ENCODE data around the gene CTXND1.

CTXND1 gene

DNA sequence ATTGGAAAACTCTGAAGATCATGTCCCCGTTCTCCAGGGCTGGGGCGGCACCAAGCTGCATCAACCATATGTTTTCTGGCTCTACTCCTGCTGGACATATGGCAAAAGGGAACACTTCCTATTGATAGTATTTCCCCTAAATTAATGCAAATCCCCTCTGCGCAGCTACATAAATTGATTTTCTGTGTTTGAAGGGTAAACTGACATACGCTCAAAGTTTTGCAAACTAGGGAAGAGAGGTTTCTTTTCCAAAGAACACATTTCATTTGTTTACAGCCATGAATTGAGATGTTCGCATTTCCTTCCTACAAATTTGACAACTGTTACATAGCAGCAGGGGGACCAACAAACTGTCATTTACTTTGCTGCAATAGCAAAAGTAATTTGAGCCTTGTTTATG is 35.9 kb downstream of the CTXND1 start:
- H3K9me3 ChIP-seq (ENCODE audit: control insufficient read depth in 2 of 2, low read length in 2 of 2): no peaks in the 10 kb centered on the region
- no peaks in the 10 kb centered on the region for H3K27me3 ChIP-seq (ENCODE audit: control insufficient read depth in 2 of 2, insufficient read depth in 2 of 2, low read length in 2 of 2)
- no peaks in the 10 kb centered on the region for H3K4me1 ChIP-seq (ENCODE audit: control insufficient read depth in 2 of 2, insufficient read depth in 2 of 2, low read length in 2 of 2)
- H3K36me3 ChIP-seq (ENCODE audit: control insufficient read depth in 2 of 2, insufficient read depth in 2 of 2, low read length in 2 of 2): no peaks in the 10 kb centered on the region
- no peak overlapping the region for H3K4me3 ChIP-seq (ENCODE audit: low read length in 2 of 2)
- H3K27ac ChIP-seq (ENCODE audit: low read depth in 2 of 2, low read length in 2 of 2): no peak overlapping the region
- H3K9ac ChIP-seq (ENCODE audit: low read depth in 1 of 2, low read length in 2 of 2): no peak overlapping the region

DNA sequence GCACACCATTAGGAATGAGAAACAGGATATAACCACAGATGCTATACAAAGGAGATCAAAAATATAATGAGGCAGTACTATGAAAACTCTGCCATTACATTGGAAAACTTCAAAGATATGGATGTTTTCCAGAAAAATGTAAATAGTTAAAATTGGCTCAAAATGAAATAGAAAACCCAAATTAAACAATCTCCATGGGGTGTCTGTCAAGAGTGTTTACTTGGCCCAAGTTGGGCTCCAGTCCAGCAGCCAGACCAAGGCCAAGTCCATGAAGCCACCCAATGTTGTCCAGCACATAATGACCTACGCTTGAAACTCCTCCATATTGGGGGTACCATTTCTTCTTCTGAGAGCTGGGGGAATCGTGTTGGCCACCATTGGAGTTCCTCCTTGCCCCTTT is 37.1 kb downstream of the CTXND1 start:
- H3K9ac ChIP-seq (ENCODE audit: low read depth in 1 of 2, low read length in 2 of 2): no peak overlapping the region
- H3K4me1 ChIP-seq (ENCODE audit: control insufficient read depth in 2 of 2, insufficient read depth in 2 of 2, low read length in 2 of 2): peaks cover 0 to 5% of the 10 kb centered on the region in 2 donors
- no peak overlapping the region for H3K4me3 ChIP-seq (ENCODE audit: low read length in 2 of 2)
- H3K27ac ChIP-seq (ENCODE audit: low read depth in 2 of 2, low read length in 2 of 2): no peak overlapping the region
- H3K27me3 ChIP-seq (ENCODE audit: control insufficient read depth in 2 of 2, insufficient read depth in 2 of 2, low read length in 2 of 2): no peaks in the 10 kb centered on the region
- no peaks in the 10 kb centered on the region for H3K9me3 ChIP-seq (ENCODE audit: control insufficient read depth in 2 of 2, low read length in 2 of 2)
- H3K36me3 ChIP-seq (ENCODE audit: control insufficient read depth in 2 of 2, insufficient read depth in 2 of 2, low read length in 2 of 2): no peaks in the 10 kb centered on the region

DNA sequence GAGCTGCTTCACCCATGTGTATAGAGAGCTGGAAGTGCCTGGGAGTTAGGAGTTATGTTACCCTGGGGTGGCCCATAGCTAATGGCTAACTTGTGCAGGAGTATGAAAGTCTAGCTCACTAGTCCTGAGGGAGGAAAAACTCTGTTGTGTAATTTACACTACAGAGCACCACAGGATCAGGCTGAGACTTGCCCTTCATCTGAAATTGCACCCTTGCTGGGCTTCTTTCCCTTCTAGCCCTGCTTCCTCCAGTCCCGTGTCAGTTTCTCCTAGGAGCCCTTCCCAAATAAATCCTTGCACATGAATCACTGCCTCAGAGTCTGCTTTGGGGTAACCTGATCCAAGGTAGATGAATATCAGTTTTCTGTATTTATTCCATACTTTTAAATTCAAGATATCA is 40.0 kb downstream of the CTXND1 start:
- no peaks in the 10 kb centered on the region for H3K9me3 ChIP-seq (ENCODE audit: control insufficient read depth in 2 of 2, low read length in 2 of 2)
- H3K36me3 ChIP-seq (ENCODE audit: control insufficient read depth in 2 of 2, insufficient read depth in 2 of 2, low read length in 2 of 2): no peaks in the 10 kb centered on the region
- peaks cover 0 to 6% of the 10 kb centered on the region in 2 donors for H3K4me1 ChIP-seq (ENCODE audit: control insufficient read depth in 2 of 2, insufficient read depth in 2 of 2, low read length in 2 of 2)
- no peak overlapping the region for H3K9ac ChIP-seq (ENCODE audit: low read depth in 1 of 2, low read length in 2 of 2)
- H3K4me3 ChIP-seq (ENCODE audit: low read length in 2 of 2): no peak overlapping the region
- no peak overlapping the region for H3K27ac ChIP-seq (ENCODE audit: low read depth in 2 of 2, low read length in 2 of 2)
- H3K27me3 ChIP-seq (ENCODE audit: control insufficient read depth in 2 of 2, insufficient read depth in 2 of 2, low read length in 2 of 2): no peaks in the 10 kb centered on the region

DNA sequence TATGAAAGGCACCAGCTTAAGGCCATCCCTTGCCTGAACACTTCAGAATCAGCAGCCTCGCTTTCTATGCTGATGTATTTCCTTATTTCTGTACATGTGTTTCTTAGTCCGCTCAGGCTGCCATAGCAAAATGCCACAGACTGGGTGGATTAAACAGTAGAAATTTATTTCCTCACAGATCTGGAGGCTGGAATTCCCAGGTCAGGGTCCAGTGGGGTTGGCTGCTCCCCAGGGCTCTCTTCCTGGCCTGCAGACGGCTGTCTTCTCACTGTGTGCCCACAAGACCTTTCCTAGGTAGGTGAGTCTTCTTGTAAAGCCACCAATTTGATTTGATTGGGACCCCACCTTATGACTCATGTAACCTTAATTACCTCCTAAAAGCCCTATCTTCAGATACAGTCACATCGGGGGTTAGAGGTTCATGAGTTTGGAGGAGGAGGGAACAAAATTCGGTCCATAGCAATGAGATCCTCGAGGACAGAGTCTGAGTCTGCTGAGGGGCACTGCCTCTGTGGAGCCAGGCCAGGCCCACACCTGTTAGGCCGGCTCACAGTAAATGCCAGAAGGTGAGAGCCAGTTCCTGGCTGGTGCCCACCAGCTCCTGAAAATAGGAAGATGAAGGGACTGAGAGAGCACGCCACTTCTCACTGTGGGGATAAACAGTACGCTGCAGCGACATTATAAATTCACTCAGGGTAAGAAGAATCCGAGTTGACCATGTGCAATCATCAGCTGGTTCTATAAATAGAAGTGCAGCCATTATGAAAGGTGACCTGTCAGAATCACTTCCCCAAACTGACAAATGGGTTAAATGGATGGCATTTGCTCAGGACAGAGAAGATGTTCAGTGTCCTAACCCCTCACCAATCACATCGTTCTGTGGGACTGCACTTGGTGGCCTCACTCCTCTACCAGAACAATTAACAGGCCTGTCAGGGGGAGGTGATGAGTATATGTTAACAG is 41.1 kb downstream of the CTXND1 start:
- H3K9me3 ChIP-seq (ENCODE audit: control insufficient read depth in 2 of 2, low read length in 2 of 2): no peaks in the 10 kb centered on the region
- no peaks in the 10 kb centered on the region for H3K36me3 ChIP-seq (ENCODE audit: control insufficient read depth in 2 of 2, insufficient read depth in 2 of 2, low read length in 2 of 2)
- H3K4me1 ChIP-seq (ENCODE audit: control insufficient read depth in 2 of 2, insufficient read depth in 2 of 2, low read length in 2 of 2): peaks cover 0 to 6% of the 10 kb centered on the region in 2 donors
- H3K4me3 ChIP-seq (ENCODE audit: low read length in 2 of 2): no peak overlapping the region
- H3K27me3 ChIP-seq (ENCODE audit: control insufficient read depth in 2 of 2, insufficient read depth in 2 of 2, low read length in 2 of 2): no peaks in the 10 kb centered on the region
- H3K27ac ChIP-seq (ENCODE audit: low read depth in 2 of 2, low read length in 2 of 2): no peak overlapping the region
- H3K9ac ChIP-seq (ENCODE audit: low read depth in 1 of 2, low read length in 2 of 2): no peak overlapping the region

DNA sequence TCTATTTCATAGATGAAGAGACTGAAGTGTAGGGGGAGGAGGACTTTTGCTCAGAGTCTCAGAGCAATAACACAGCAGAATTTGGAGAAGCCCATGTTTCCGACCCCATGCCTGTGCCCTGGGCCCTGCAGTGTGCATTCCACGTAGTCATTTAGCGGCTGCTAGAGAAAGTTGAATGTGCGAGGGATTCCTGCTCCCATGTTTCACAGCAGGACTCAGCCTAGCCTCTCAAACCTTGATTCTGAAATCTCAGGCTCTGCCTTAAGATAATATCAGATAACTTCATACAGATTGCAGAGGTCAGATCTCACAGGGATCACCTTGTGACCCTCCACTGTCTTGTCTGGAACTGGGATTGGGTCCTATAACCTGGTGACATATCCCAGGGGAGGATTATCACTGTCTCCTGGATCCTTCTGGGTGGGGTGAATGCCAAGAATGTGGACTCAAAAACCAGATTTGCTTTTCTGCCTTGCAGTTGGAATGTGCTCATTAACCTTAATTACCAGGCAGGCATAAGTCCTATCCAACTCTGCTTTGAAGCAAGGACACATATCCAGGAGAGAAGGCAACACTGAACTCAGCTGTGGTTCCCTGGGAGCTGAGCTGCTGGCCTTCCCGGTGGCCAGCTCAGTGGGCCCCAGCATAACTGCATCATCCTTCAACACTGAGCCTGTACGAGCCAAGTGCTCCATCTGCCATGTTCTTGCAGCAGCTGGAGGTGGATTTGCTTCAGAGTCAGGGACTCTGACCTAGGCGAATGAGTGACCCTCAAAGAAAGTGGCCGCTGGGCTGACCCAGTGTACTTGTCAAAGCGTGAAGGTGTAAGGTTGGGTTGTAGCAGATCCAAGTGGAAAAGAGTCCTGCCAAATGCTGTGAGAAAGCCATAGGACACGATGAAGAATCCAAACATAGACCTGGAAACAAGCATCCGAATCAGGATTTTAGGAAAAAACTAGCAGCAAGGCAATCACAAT is 43.0 kb downstream of the CTXND1 start:
- Histone ChIP-seq H3K36me3 (ENCODE audit: control insufficient read depth in 2 of 2, insufficient read depth in 2 of 2, low read length in 2 of 2) (no peaks in the 10 kb centered on the region), H3K4me1 (ENCODE audit: control insufficient read depth in 2 of 2, insufficient read depth in 2 of 2, low read length in 2 of 2) (peaks cover 0 to 6% of the 10 kb centered on the region in 2 donors), H3K9me3 (ENCODE audit: control insufficient read depth in 2 of 2, low read length in 2 of 2) (no peaks in the 10 kb centered on the region), H3K4me3 (ENCODE audit: low read length in 2 of 2) (no peak overlapping the region), H3K9ac (ENCODE audit: low read depth in 1 of 2, low read length in 2 of 2) (no peak overlapping the region), H3K27me3 (ENCODE audit: control insufficient read depth in 2 of 2, insufficient read depth in 2 of 2, low read length in 2 of 2) (no peaks in the 10 kb centered on the region), H3K27ac (ENCODE audit: low read depth in 2 of 2, low read length in 2 of 2) (no peak overlapping the region)

DNA sequence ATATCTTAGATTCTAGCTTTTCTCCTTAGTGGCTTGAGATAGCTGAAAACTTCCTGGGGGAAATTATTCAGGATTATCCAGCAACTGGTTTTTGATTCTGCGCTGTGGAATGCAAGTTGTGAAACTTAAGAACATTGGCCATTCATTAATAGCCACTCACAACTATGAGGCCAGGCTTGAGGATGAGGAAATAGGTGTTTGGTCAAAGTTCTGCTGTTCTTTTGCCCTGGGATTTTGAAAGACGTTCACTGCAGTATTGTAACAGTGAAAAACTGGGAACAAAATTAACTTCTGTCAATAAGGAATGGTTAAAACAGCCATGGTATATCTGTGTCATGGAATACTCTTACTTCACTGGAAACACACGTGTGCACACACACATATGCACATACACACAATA is 44.1 kb downstream of the CTXND1 start:
- Histone ChIP-seq H3K9ac (ENCODE audit: low read depth in 1 of 2, low read length in 2 of 2) (no peak overlapping the region), H3K27me3 (ENCODE audit: control insufficient read depth in 2 of 2, insufficient read depth in 2 of 2, low read length in 2 of 2) (no peaks in the 10 kb centered on the region), H3K9me3 (ENCODE audit: control insufficient read depth in 2 of 2, low read length in 2 of 2) (no peaks in the 10 kb centered on the region), H3K4me3 (ENCODE audit: low read length in 2 of 2) (no peak overlapping the region), H3K27ac (ENCODE audit: low read depth in 2 of 2, low read length in 2 of 2) (no peak overlapping the region), H3K36me3 (ENCODE audit: control insufficient read depth in 2 of 2, insufficient read depth in 2 of 2, low read length in 2 of 2) (no peaks in the 10 kb centered on the region), H3K4me1 (ENCODE audit: control insufficient read depth in 2 of 2, insufficient read depth in 2 of 2, low read length in 2 of 2) (peaks cover 0 to 6% of the 10 kb centered on the region in 2 donors)

DNA sequence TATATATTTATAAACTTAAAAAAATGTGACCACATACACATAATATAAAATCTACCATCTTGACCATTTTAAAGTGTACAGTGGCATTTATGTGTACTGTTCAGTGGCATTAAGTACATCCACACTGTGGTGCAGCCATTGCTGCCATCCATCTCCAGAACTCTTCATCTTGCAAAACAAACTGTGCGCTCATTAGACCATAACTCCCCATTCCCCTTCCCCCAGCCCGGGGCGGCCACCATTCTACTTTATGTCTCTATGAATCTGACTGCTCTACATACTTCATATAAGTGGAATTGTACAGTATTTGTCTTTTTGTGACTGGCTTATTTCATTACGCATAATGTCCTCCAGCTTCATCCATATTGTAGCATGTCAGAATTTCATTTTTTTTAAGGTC is 47.8 kb downstream of the CTXND1 start:
- no peak overlapping the region for H3K9ac ChIP-seq (ENCODE audit: low read depth in 1 of 2, low read length in 2 of 2)
- H3K27me3 ChIP-seq (ENCODE audit: control insufficient read depth in 2 of 2, insufficient read depth in 2 of 2, low read length in 2 of 2): no peaks in the 10 kb centered on the region
- no peak overlapping the region for H3K4me3 ChIP-seq (ENCODE audit: low read length in 2 of 2)
- H3K27ac ChIP-seq (ENCODE audit: low read depth in 2 of 2, low read length in 2 of 2): no peak overlapping the region
- H3K4me1 ChIP-seq (ENCODE audit: control insufficient read depth in 2 of 2, insufficient read depth in 2 of 2, low read length in 2 of 2): no peaks in the 10 kb centered on the region
- no peaks in the 10 kb centered on the region for H3K36me3 ChIP-seq (ENCODE audit: control insufficient read depth in 2 of 2, insufficient read depth in 2 of 2, low read length in 2 of 2)
- H3K9me3 ChIP-seq (ENCODE audit: control insufficient read depth in 2 of 2, low read length in 2 of 2): no peaks in the 10 kb centered on the region

DNA sequence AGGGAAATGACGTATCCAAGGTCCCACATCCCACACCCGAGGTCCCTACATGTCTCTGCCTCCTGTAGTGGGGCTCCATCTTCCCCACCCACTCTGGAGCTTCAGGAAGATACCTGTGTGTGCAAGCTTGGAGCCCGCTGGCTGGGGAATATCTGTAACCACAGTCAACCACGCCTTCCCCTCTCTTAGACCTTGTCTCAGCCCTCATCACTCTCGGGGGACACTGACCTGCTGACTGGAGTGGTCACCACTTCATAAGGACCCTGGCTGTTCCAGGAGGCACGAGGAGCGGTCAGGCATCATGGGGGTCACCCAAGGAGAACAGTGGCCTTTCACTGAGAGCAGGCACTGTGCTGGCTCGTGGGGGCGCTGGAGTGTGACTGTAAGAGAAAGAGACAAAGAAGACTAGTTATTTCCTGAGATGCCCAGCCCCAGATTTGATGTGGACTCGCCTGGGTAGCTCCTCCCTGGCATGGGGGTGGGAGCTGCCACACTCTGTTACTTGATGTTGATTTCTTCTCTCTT is 48.6 kb downstream of the CTXND1 start:
- no peaks in the 10 kb centered on the region for H3K27me3 ChIP-seq (ENCODE audit: control insufficient read depth in 2 of 2, insufficient read depth in 2 of 2, low read length in 2 of 2)

DNA sequence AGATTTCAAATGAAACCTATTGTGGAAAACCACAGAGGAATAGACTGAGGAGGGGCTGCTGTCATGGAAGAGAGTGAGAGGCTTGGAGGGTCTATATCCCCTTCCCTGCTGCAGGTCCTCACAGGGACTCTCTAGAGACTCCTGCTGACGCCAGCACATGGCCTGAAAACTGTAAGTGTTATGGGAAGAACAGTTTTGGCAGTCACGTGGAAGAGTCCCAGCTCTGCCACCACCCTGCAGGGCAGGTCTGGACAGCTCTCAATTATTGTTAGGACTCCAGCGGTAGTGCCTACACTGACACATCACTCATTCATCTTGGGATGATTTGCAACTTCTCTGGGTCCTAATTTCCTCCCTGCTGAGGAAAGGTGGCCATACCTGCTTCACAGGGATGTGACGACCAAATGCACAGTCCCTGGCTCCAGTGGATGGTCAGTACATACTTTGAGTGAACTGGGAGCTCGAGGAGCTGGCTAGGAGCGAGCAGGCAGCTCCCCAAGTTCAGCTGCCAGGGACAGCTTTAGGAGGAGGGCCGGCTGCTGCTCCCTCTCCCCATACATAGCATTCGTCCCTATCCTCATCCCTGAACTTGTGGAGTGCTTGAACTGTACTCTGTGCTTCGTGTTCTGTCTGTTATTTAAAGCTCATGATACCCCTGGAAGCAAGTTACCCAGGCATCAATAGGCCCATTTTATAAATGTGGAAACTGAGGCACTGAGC is 49.2 kb downstream of the CTXND1 start:
- H3K27me3 ChIP-seq (ENCODE audit: control insufficient read depth in 2 of 2, insufficient read depth in 2 of 2, low read length in 2 of 2): no peaks in the 10 kb centered on the region
- no peaks in the 10 kb centered on the region for H3K4me1 ChIP-seq (ENCODE audit: control insufficient read depth in 2 of 2, insufficient read depth in 2 of 2, low read length in 2 of 2)
- no peak overlapping the region for H3K4me3 ChIP-seq (ENCODE audit: low read length in 2 of 2)
- no peaks in the 10 kb centered on the region for H3K9me3 ChIP-seq (ENCODE audit: control insufficient read depth in 2 of 2, low read length in 2 of 2)
- no peak overlapping the region for H3K27ac ChIP-seq (ENCODE audit: low read depth in 2 of 2, low read length in 2 of 2)
- H3K9ac ChIP-seq (ENCODE audit: low read depth in 1 of 2, low read length in 2 of 2): no peak overlapping the region
- H3K36me3 ChIP-seq (ENCODE audit: control insufficient read depth in 2 of 2, insufficient read depth in 2 of 2, low read length in 2 of 2): no peaks in the 10 kb centered on the region

More for the DNA sequence above, 48.6 kb downstream of the CTXND1 start:
- no peak overlapping the region for H3K9ac ChIP-seq (ENCODE audit: low read depth in 1 of 2, low read length in 2 of 2)
- H3K4me1 ChIP-seq (ENCODE audit: control insufficient read depth in 2 of 2, insufficient read depth in 2 of 2, low read length in 2 of 2): no peaks in the 10 kb centered on the region
- H3K36me3 ChIP-seq (ENCODE audit: control insufficient read depth in 2 of 2, insufficient read depth in 2 of 2, low read length in 2 of 2): no peaks in the 10 kb centered on the region
- H3K4me3 ChIP-seq (ENCODE audit: low read length in 2 of 2): no peak overlapping the region
- H3K27ac ChIP-seq (ENCODE audit: low read depth in 2 of 2, low read length in 2 of 2): no peak overlapping the region
- H3K9me3 ChIP-seq (ENCODE audit: control insufficient read depth in 2 of 2, low read length in 2 of 2): no peaks in the 10 kb centered on the region

Data from mucosa of rectum (tissue), 2 donors.